ENCODE data around the gene MSRB3.
"Not testable (repeated sequence)": the region's sequence is repeated elsewhere in the genome, so short reads cannot be mapped to it uniquely, and the experiment has no call there.

The MSRB3 gene

GRCh38 chr12:65269603-65270002 lies 8.9 kb upstream of the MSRB3 start:
- no peak overlapping the region for H3K4me3 ChIP-seq (ENCODE audit: low read length)
- no peak for DNase-seq (ENCODE audit: low read depth)
- H3K36me3 ChIP-seq (ENCODE audit: control insufficient read depth, insufficient read depth, low read length, severe bottlenecking): no peaks in the 10 kb centered on the region
- no peaks in the 10 kb centered on the region for H3K27me3 ChIP-seq (replicated peaks; ENCODE audit: control insufficient read depth, insufficient read depth, low read length)
- no peaks in the 10 kb centered on the region for H3K9me3 ChIP-seq (ENCODE audit: control insufficient read depth, low read length)
- no peak overlapping the region for H3K9ac ChIP-seq (ENCODE audit: low read length)
- no peaks in the 10 kb centered on the region for H3K4me1 ChIP-seq (ENCODE audit: control insufficient read depth, insufficient read depth, low read length)

GRCh38 chr12:65274602-65275272 lies 3.7 kb upstream of the MSRB3 start:
- Histone ChIP-seq H3K27me3 (replicated peaks; ENCODE audit: control insufficient read depth, insufficient read depth, low read length) (no peaks in the 10 kb centered on the region), H3K9me3 (ENCODE audit: control insufficient read depth, low read length) (no peaks in the 10 kb centered on the region)

GRCh38 chr12:65275627-65276026 lies 2.9 kb upstream of the MSRB3 start:
- Histone ChIP-seq H3K4me1 (ENCODE audit: control insufficient read depth, insufficient read depth, low read length) (peaks cover 17% of the 10 kb centered on the region), H3K4me3 (ENCODE audit: low read length) (no peak overlapping the region), H3K27me3 (replicated peaks; ENCODE audit: control insufficient read depth, insufficient read depth, low read length) (no peaks in the 10 kb centered on the region), H3K9me3 (ENCODE audit: control insufficient read depth, low read length) (no peaks in the 10 kb centered on the region), H3K9ac (ENCODE audit: low read length) (no peak overlapping the region), H3K36me3 (ENCODE audit: control insufficient read depth, insufficient read depth, low read length, severe bottlenecking) (no peaks in the 10 kb centered on the region)
- DNase-seq (ENCODE audit: low read depth): no peak

More at GRCh38 chr12:65274602-65275272, 3.7 kb upstream of the MSRB3 start:
- DNase-seq (ENCODE audit: low read depth): no peak
- Histone ChIP-seq H3K9ac (ENCODE audit: low read length) (no peak overlapping the region), H3K4me3 (ENCODE audit: low read length) (no peak overlapping the region), H3K4me1 (ENCODE audit: control insufficient read depth, insufficient read depth, low read length) (peaks cover 10% of the 10 kb centered on the region), H3K36me3 (ENCODE audit: control insufficient read depth, insufficient read depth, low read length, severe bottlenecking) (no peaks in the 10 kb centered on the region)

GRCh38 chr12:65276916-65277530 lies 1.5 kb upstream of the MSRB3 start:
- H3K9ac ChIP-seq (ENCODE audit: low read length): no peak overlapping the region
- peaks cover 17% of the 10 kb centered on the region for H3K4me1 ChIP-seq (ENCODE audit: control insufficient read depth, insufficient read depth, low read length)
- H3K4me3 ChIP-seq (ENCODE audit: low read length): no peak overlapping the region
- no peaks in the 10 kb centered on the region for H3K36me3 ChIP-seq (ENCODE audit: control insufficient read depth, insufficient read depth, low read length, severe bottlenecking)
- no peaks in the 10 kb centered on the region for H3K27me3 ChIP-seq (replicated peaks; ENCODE audit: control insufficient read depth, insufficient read depth, low read length)
- no peak for DNase-seq (ENCODE audit: low read depth)
- H3K9me3 ChIP-seq (ENCODE audit: control insufficient read depth, low read length): no peaks in the 10 kb centered on the region

- no peaks in the 10 kb centered on the region for H3K27me3 ChIP-seq (replicated peaks; ENCODE audit: control insufficient read depth, insufficient read depth, low read length)
- no peaks in the 10 kb centered on the region for H3K9me3 ChIP-seq (ENCODE audit: control insufficient read depth, low read length)
- H3K9ac ChIP-seq (ENCODE audit: low read length): peak overlapping the region; percentile 91
- DNase-seq (ENCODE audit: low read depth): peak; percentile 31
- no peaks in the 10 kb centered on the region for H3K36me3 ChIP-seq (ENCODE audit: control insufficient read depth, insufficient read depth, low read length, severe bottlenecking)
- peak overlapping the region; percentile 91 for H3K4me3 ChIP-seq (ENCODE audit: low read length)
- peaks cover 22% of the 10 kb centered on the region for H3K4me1 ChIP-seq (ENCODE audit: control insufficient read depth, insufficient read depth, low read length)
Observed at GRCh38 chr12:65277994-65278575, 398 bp upstream of the MSRB3 start.

- no peaks in the 10 kb centered on the region for H3K9me3 ChIP-seq (ENCODE audit: control insufficient read depth, low read length)
- peak; percentile 79 for DNase-seq (ENCODE audit: low read depth)
- H3K27me3 ChIP-seq (replicated peaks; ENCODE audit: control insufficient read depth, insufficient read depth, low read length): no peaks in the 10 kb centered on the region
- peaks cover 22% of the 10 kb centered on the region for H3K4me1 ChIP-seq (ENCODE audit: control insufficient read depth, insufficient read depth, low read length)
- H3K36me3 ChIP-seq (ENCODE audit: control insufficient read depth, insufficient read depth, low read length, severe bottlenecking): no peaks in the 10 kb centered on the region
- H3K4me3 ChIP-seq (ENCODE audit: low read length): peak overlapping the region; percentile 91
- peak overlapping the region; percentile 91 for H3K9ac ChIP-seq (ENCODE audit: low read length)
Observed at GRCh38 chr12:65279369-65280112, 1.1 kb downstream of the MSRB3 start.

- peak; percentile 56 for DNase-seq (ENCODE audit: low read depth)
- no peaks in the 10 kb centered on the region for H3K9me3 ChIP-seq (ENCODE audit: control insufficient read depth, low read length)
- peak overlapping the region; percentile 91 for H3K9ac ChIP-seq (ENCODE audit: low read length)
- no peaks in the 10 kb centered on the region for H3K36me3 ChIP-seq (ENCODE audit: control insufficient read depth, insufficient read depth, low read length, severe bottlenecking)
- H3K4me1 ChIP-seq (ENCODE audit: control insufficient read depth, insufficient read depth, low read length): peaks cover 22% of the 10 kb centered on the region
- H3K27me3 ChIP-seq (replicated peaks; ENCODE audit: control insufficient read depth, insufficient read depth, low read length): no peaks in the 10 kb centered on the region
- H3K4me3 ChIP-seq (ENCODE audit: low read length): peak overlapping the region; percentile 91
Observed at GRCh38 chr12:65280306-65280705, 1.8 kb downstream of the MSRB3 start.

- no peaks in the 10 kb centered on the region for H3K36me3 ChIP-seq (ENCODE audit: control insufficient read depth, insufficient read depth, low read length, severe bottlenecking)
- H3K4me3 ChIP-seq (ENCODE audit: low read length): no peak overlapping the region
- H3K4me1 ChIP-seq (ENCODE audit: control insufficient read depth, insufficient read depth, low read length): peaks cover 26% of the 10 kb centered on the region
- no peak overlapping the region for H3K9ac ChIP-seq (ENCODE audit: low read length)
- no peaks in the 10 kb centered on the region for H3K27me3 ChIP-seq (replicated peaks; ENCODE audit: control insufficient read depth, insufficient read depth, low read length)
- peak; percentile 22 for DNase-seq (ENCODE audit: low read depth)
- H3K9me3 ChIP-seq (ENCODE audit: control insufficient read depth, low read length): no peaks in the 10 kb centered on the region
Observed at GRCh38 chr12:65282840-65283239, 4.4 kb downstream of the MSRB3 start.

- not testable (repeated sequence) for H3K9ac ChIP-seq (ENCODE audit: low read length); H3K36me3 ChIP-seq (ENCODE audit: control insufficient read depth, insufficient read depth, low read length, severe bottlenecking); H3K4me3 ChIP-seq (ENCODE audit: low read length); H3K27me3 ChIP-seq (replicated peaks; ENCODE audit: control insufficient read depth, insufficient read depth, low read length); H3K9me3 ChIP-seq (ENCODE audit: control insufficient read depth, low read length); DNase-seq (ENCODE audit: low read depth)
- H3K4me1 ChIP-seq (ENCODE audit: control insufficient read depth, insufficient read depth, low read length): peaks cover 12% of the 10 kb centered on the region
Observed at GRCh38 chr12:65285532-65285931, 7.0 kb downstream of the MSRB3 start.

GRCh38 chr12:65287426-65287825 lies 8.9 kb downstream of the MSRB3 start:
- Histone ChIP-seq H3K36me3 (ENCODE audit: control insufficient read depth, insufficient read depth, low read length, severe bottlenecking) (no peaks in the 10 kb centered on the region), H3K9ac (ENCODE audit: low read length) (no peak overlapping the region), H3K27me3 (replicated peaks; ENCODE audit: control insufficient read depth, insufficient read depth, low read length) (no peaks in the 10 kb centered on the region), H3K4me3 (ENCODE audit: low read length) (no peak overlapping the region), H3K9me3 (ENCODE audit: control insufficient read depth, low read length) (no peaks in the 10 kb centered on the region), H3K4me1 (ENCODE audit: control insufficient read depth, insufficient read depth, low read length) (peaks cover 10% of the 10 kb centered on the region)
- DNase-seq (ENCODE audit: low read depth): no peak

- Histone ChIP-seq H3K4me1 (ENCODE audit: control insufficient read depth, insufficient read depth, low read length) (peaks cover 4% of the 10 kb centered on the region), H3K27me3 (replicated peaks; ENCODE audit: control insufficient read depth, insufficient read depth, low read length) (no peaks in the 10 kb centered on the region), H3K36me3 (ENCODE audit: control insufficient read depth, insufficient read depth, low read length, severe bottlenecking) (no peaks in the 10 kb centered on the region), H3K9me3 (ENCODE audit: control insufficient read depth, low read length) (no peaks in the 10 kb centered on the region), H3K9ac (ENCODE audit: low read length) (no peak overlapping the region), H3K4me3 (ENCODE audit: low read length) (no peak overlapping the region)
- no peak for DNase-seq (ENCODE audit: low read depth)
Observed at GRCh38 chr12:65292241-65292640, 13.8 kb downstream of the MSRB3 start.
